Activated T-cell treated with anti-CD3 and anti-CD28 coated beads for 24 hours (primary cell): Measurements from ENCODE around the gene AMTN.

Experiments used
- DNase-seq: peaks from one replicate; pipeline ENCODE4 v3.0.0-alpha.2; 2020; ENCODE audit warnings: low read depth

AMTN gene

DNA sequence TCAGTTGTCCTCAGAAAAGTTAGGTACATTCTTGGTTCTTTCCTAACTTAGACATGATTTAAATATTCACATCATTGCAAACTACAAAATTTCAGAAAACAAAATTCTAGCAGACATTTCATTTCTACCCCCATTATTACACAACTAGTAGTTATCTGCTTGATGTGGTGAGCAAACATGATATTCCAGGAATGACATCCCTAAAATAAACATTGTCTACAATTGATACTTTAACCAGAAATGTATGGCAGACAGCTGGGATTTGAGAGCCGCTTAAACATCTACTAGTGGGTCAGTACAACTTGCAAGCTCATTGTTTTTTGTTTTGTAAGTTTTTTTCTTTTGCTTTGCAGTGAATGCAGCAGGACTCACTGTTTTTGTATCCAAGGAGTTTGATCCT, 41.6 kb downstream of the AMTN start:
- no peak for DNase-seq

DNA sequence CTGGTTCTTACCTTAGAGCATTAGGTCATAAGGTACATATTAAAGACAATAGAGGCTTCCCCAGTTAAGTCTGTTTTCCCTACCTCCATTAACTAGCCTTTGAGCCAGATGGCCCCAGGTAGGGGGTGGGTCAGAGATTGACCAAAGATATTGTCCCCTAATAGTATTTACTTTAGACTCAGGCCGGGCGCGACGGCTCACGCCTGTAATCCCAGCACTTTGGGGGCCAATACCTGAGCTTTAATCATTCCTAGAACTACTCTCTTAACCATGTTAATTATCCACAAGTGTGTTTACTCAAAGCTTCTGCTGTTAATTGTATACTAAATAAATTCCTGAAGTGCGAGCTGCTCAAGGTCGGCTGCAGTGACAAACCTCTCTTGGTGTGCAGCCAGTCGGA, 45.7 kb downstream of the AMTN start:
- no peak for DNase-seq

DNA sequence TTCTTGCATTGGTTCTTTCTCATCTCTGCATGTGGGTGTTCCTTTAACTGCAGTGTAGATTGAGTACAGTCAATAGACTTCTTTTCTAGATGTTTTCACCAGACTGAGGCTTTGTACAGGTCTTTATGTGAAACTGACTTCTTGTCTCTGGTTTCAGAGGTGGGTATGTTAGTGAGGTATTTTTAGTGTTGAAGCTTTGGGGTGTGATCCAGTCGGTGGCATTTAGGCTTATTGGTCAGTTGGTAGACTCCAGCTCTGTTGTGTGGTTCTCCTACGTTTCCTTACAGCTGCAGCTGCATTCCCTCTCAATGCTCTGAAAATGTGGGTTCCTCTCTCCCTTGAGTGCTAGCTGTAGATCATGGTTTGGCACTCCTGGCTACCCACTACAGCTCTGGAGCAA, 52.4 kb downstream of the AMTN start:
- DNase-seq = no peak

DNA sequence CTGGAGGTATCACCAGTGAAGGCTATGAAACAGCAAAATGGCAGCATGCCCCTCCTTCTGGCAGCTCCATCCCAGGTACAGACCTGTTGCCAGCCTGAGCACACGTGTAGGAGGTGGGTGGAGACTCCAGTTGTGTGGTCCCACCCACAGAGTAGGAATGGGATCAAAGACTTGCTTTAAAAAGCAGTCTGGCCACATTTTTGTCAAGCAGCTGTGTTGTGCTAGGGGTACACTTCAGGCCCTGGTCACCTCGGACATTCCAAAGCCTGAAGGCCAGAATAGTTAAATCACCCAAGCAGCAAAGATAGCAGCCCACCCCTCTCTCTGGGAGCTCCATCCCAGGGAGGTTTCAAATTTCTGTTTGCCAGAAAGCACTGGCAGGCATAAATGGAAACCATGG, 53.4 kb downstream of the AMTN start:
- no peak for DNase-seq

DNA sequence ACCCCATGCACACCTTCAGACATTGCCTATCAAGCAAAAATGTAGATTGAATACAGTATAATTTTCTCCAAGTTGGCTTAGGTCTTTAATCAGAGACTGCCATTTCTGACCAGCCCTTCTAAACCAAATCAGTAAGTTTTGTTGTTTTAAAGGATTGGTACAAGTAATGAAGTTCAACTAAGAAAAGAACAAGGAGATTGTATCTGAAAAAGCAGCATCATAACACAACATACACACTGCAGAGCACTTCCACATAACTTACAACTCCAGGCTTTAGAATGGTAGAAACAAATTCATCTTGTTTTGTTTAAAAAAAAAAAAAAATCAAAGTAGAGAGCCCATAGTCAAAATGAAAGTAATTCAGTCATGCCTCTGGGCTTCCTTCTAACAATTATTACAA, 57.6 kb downstream of the AMTN start:
- no peak for DNase-seq

DNA sequence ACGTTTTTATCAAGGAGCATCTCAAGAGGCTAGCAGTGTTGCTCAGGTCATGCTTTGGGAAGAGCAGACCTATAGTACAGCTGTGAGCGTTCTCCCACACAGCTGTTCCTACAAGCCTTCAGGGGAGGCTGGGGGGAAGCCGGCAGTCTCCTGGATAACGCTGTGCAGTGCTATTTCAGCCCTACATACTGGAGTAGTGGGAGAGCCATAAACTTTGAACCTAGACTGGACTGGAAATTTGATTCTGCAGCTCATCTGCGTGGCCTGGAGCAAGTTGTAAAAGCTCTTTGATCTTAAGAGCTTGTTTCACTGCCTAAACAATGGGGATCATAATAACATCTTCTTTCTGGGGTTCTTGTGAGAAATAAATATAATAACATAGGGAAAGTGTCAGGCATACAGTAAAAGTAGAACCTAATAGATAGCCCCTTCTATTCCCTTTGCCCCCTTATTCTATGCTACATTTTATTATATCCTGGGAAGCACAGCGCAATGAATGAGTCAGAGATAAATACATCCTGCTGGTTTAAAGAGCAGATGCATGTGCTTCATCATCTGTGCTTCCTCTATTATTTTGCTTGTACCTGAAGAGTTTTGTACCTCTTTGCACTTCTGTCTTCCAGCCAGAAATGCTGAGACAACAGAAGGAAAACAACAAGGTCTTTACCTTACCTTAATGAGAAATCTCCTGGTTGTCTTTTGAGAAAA, 59.0 kb downstream of the AMTN start:
- no peak for DNase-seq

DNA sequence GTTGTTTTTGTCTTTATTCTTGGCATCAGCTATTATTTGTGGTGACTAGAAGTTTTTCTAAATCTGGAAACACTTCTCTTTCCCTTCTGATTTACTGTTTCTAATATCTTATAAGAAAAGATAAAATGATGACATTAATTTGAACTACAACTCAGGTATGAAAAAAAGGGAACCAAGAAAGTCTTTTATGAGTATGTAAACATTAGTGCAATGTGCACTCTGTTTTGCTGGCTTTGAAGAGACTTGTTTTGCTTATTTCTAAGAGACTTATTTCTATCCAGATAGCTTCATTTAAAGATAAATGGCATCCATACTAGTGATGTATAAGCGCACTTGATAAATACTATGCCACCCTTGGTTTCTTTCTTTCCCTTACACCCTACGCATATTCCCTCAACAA, 63.6 kb downstream of the AMTN start:
- DNase-seq = no peak
